ENCODE measurements around the gene TEN1. TPM values are rescaled to one million over a fixed set of nuclear protein-coding genes. Genes with fewer than 3 reads are reported as not detected.

TEN1 gene
- total and polyA plus RNA-seq, 2 of the 13 experiments (the other 11 are each of a cell fraction or from before 2014, with no cell fraction given), result 18.0 to 21.3 TPM

DNA sequence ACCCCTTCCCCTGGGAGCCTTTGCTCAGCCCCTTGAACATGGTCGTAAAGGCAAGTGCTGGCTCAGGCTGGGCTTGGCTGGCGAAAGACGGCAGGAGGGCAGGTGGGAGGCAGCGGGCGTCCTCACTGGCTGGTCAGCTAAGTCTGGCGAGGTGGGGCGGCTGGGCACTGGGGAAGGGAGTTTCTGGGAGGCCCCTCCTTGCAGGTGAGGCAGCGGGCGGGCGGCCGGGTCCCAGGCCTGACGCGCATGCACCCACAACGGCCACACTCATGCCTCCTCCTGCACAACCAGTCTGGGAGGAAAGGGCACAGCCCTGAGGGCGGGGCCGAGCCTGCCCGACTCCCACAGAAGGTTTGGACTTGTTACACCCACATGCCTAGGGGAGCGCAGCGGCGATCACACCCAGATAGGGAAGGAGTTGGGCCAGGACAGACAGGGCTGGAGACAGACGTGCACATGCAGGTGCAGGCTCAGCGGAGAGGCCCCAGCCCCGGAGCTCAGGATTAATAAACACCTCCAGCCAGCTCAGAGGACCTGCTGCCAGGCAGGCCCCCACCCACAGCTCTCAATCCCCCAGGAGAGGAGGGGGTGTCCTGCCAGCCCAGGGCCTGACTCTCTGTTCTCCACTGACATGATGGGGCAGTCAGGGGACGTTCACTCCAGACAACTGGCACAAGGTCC is 48.3 kb downstream of the TEN1 start, which contains the start of gene EVPL (continued):
- TF ChIP-seq ARID2 (CRISPR knock-in tag; IDR thresholded peaks at IDR 0.05; ENCODE audit: borderline replicate concordance) (peak; percentile 66; the same call in 1 of the 2 replicates), MYC (CRISPR knock-in tag; IDR thresholded peaks at IDR 0.05; ENCODE audit: borderline replicate concordance) (peak; percentile 61; the same call in 1 of the 2 replicates), MXD4 (CRISPR knock-in tag; IDR thresholded peaks at IDR 0.05) (peak; percentile 37; the same call in 1 of the 2 replicates), CEBPG (CRISPR knock-in tag; IDR thresholded peaks at IDR 0.05) (peak; percentile 47), ZSCAN21 (CRISPR knock-in tag; IDR thresholded peaks at IDR 0.05; ENCODE audit: borderline replicate concordance) (peak; percentile 81), HOXA5 (CRISPR knock-in tag; IDR thresholded peaks at IDR 0.05) (peak; percentile 46; the same call in 1 of the 2 replicates), SAP130 (CRISPR knock-in tag; IDR thresholded peaks at IDR 0.05; ENCODE audit: low read depth) (peak; percentile 88), MXI1 (IDR thresholded peaks at IDR 0.05; ENCODE audit: borderline replicate concordance, low read depth, low read length) (no peak; the same call in 2 of the 3 replicates), FOXC1 (CRISPR knock-in tag; IDR thresholded peaks at IDR 0.05; ENCODE audit: borderline replicate concordance) (peak; percentile 86; the same call in 1 of the 2 replicates), SPEN (CRISPR knock-in tag; IDR thresholded peaks at IDR 0.05; ENCODE audit: low read depth) (peak; percentile 83), SP4 (CRISPR knock-in tag; IDR thresholded peaks at IDR 0.05) (peak; percentile 83), ZNF331 (CRISPR knock-in tag; IDR thresholded peaks at IDR 0.05) (peak; percentile 72), ZNF777 (CRISPR knock-in tag; IDR thresholded peaks at IDR 0.05) (peak; percentile 41; the same call in 1 of the 2 replicates), AGO2 (optimal IDR thresholded peaks at IDR 0.05; ENCODE audit: low read depth, low read length) (no peak), SIX4 (CRISPR knock-in tag; IDR thresholded peaks at IDR 0.05) (peak; percentile 15; the same call in 1 of the 2 replicates), SKI (IDR thresholded peaks at IDR 0.05; ENCODE audit: partially characterized antibody) (peak; percentile 30), ADNP (CRISPR knock-in tag; IDR thresholded peaks at IDR 0.05) (0 out of 2 replicates have a peak, but pooled peaks have one; percentile 9), KLF11 (CRISPR knock-in tag; IDR thresholded peaks at IDR 0.05) (peak; percentile 75; the same call in 1 of the 2 replicates), GLI4 (CRISPR knock-in tag; IDR thresholded peaks at IDR 0.05; ENCODE audit: borderline replicate concordance) (0 out of 2 replicates have a peak, but pooled peaks have one; percentile 13), TBP (CRISPR knock-in tag; IDR thresholded peaks at IDR 0.05) (no peak), XRCC5 (optimal IDR thresholded peaks at IDR 0.05; ENCODE audit: low read length) (peak; percentile 29), ZNF768 (CRISPR knock-in tag; IDR thresholded peaks at IDR 0.05) (peak; percentile 31; the same call in 1 of the 2 replicates), TBX2 (CRISPR knock-in tag; IDR thresholded peaks at IDR 0.05; ENCODE audit: borderline replicate concordance) (peak; percentile 73), NRL (CRISPR knock-in tag; IDR thresholded peaks at IDR 0.05; ENCODE audit: borderline replicate concordance) (peak; percentile 79; the same call in 1 of the 2 replicates), ZNF292 (CRISPR knock-in tag; IDR thresholded peaks at IDR 0.05; ENCODE audit: borderline replicate concordance, low read depth) (peak; percentile 91), RFX3 (CRISPR knock-in tag; IDR thresholded peaks at IDR 0.05) (no peak), ZMYM2 (CRISPR knock-in tag; IDR thresholded peaks at IDR 0.05) (peak; percentile 68; the same call in 1 of the 2 replicates), FOXA3 (CRISPR knock-in tag; IDR thresholded peaks at IDR 0.05) (peak; percentile 64), MATR3 (CRISPR knock-in tag; IDR thresholded peaks at IDR 0.05) (no peak), ZNF558 (CRISPR knock-in tag; IDR thresholded peaks at IDR 0.05; ENCODE audit: borderline replicate concordance) (peak; percentile 75)
- TF ChIP-seq, protein P1, sequence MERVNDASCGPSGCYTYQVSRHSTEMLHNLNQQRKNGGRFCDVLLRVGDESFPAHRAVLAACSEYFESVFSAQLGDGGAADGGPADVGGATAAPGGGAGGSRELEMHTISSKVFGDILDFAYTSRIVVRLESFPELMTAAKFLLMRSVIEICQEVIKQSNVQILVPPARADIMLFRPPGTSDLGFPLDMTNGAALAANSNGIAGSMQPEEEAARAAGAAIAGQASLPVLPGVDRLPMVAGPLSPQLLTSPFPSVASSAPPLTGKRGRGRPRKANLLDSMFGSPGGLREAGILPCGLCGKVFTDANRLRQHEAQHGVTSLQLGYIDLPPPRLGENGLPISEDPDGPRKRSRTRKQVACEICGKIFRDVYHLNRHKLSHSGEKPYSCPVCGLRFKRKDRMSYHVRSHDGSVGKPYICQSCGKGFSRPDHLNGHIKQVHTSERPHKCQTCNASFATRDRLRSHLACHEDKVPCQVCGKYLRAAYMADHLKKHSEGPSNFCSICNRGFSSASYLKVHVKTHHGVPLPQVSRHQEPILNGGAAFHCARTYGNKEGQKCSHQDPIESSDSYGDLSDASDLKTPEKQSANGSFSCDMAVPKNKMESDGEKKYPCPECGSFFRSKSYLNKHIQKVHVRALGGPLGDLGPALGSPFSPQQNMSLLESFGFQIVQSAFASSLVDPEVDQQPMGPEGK (CRISPR knock-in tag; IDR thresholded peaks at IDR 0.05), result peak; percentile 84; the same call in 1 of the 2 replicates

All from HepG2 (cell line).